CD4-positive, alpha-beta T cell treated with Interferon gamma for 1 hour (primary cell): ENCODE results near the gene STARD10.

Source experiments
- DNase-seq: peaks from one replicate; pipeline ENCODE4 v3.0.0-alpha.2; 2020

Gene STARD10

GRCh38 chr11:72742513-72743320 is 51.1 kb downstream of the STARD10 start:
- DNase-seq: no peak

GRCh38 chr11:72741849-72742512 is 51.9 kb downstream of the STARD10 start:
- no peak for DNase-seq

- DNase-seq: peak; percentile 55
Measured at GRCh38 chr11:72741429-72741833, 52.4 kb downstream of the STARD10 start.

GRCh38 chr11:72740562-72741428 is 53.1 kb downstream of the STARD10 start:
- no peak for DNase-seq

- no peak for DNase-seq
Measured at GRCh38 chr11:72740060-72740424, 53.8 kb downstream of the STARD10 start.

GRCh38 chr11:72739240-72740059 is 54.4 kb downstream of the STARD10 start:
- DNase-seq: peak; percentile 22

GRCh38 chr11:72738199-72739141 is 55.4 kb downstream of the STARD10 start:
- DNase-seq: peak; percentile 76

- no peak for DNase-seq
Measured at GRCh38 chr11:72737336-72737735, 56.5 kb downstream of the STARD10 start.

GRCh38 chr11:72736452-72737069 is 57.3 kb downstream of the STARD10 start:
- DNase-seq: peak; percentile 87

GRCh38 chr11:72735495-72736027 is 58.3 kb downstream of the STARD10 start:
- DNase-seq: peak; percentile 12

GRCh38 chr11:72732329-72732728 is 61.5 kb downstream of the STARD10 start:
- no peak for DNase-seq

GRCh38 chr11:72730737-72731136 is 63.1 kb downstream of the STARD10 start:
- DNase-seq: no peak

- DNase-seq: no peak
Measured at GRCh38 chr11:72730243-72730642, 63.6 kb downstream of the STARD10 start.

- DNase-seq: no peak
Measured at GRCh38 chr11:72727521-72727920, 66.3 kb downstream of the STARD10 start.

- no peak for DNase-seq
Measured at GRCh38 chr11:72726266-72727220, 67.3 kb downstream of the STARD10 start.

GRCh38 chr11:72725724-72726028 is 68.2 kb downstream of the STARD10 start:
- DNase-seq: no peak

- peak; percentile 82 for DNase-seq
Measured at GRCh38 chr11:72724851-72725723, 68.8 kb downstream of the STARD10 start.

GRCh38 chr11:72724021-72724551 is 69.8 kb downstream of the STARD10 start:
- DNase-seq: no peak
